H9 (cell line): Measurements from ENCODE around the gene SPATA18. TPM values are rescaled to one million over a fixed set of nuclear protein-coding genes. Genes with fewer than 3 reads are reported as not detected.

Experiments used
- DNase-seq: peaks from one replicate; pipeline ENCODE4 v3.0.0-alpha.2; 2017
- H2AFZ ChIP-seq: one replicate; pipeline ENCODE4 v1.6.1; 2013; ENCODE audit warnings: mild to moderate bottlenecking, low read length, control low read depth, moderate library complexity
- H2AK5ac ChIP-seq: 2 replicates; pipeline ENCODE4 v1.6.1; 2013; ENCODE audit warnings: low read length, control low read depth, mixed read lengths; ENCODE audit not compliant: insufficient read length
- H2BK120ac ChIP-seq: one replicate; pipeline ENCODE4 v1.6.1; 2013; ENCODE audit warnings: low read depth, mild to moderate bottlenecking, low read length, control low read depth, inconsistent platforms; ENCODE audit not compliant: poor library complexity, severe bottlenecking
- H2BK12ac ChIP-seq: 2 replicates; pipeline ENCODE4 v1.6.1; 2013; ENCODE audit warnings: low read length, control low read depth, mixed read lengths, low read depth; ENCODE audit not compliant: insufficient read length
- H2BK15ac ChIP-seq: 2 replicates; pipeline ENCODE4 v1.6.1; 2013; ENCODE audit warnings: low read depth, low read length, control low read depth
- H2BK20ac ChIP-seq: one replicate; pipeline ENCODE4 v1.6.1; 2013; ENCODE audit warnings: low read depth, mild to moderate bottlenecking, low read length, control low read depth, inconsistent platforms; ENCODE audit not compliant: poor library complexity, severe bottlenecking
- H2BK5ac ChIP-seq: 2 replicates; pipeline ENCODE4 v1.6.1; 2013; ENCODE audit warnings: low read length, control low read depth, mixed read lengths; ENCODE audit not compliant: insufficient read length
- H3K14ac ChIP-seq: 2 replicates; pipeline ENCODE4 v1.6.1; 2013; ENCODE audit warnings: low read length, control low read depth; ENCODE audit not compliant: insufficient read depth
- H3K18ac ChIP-seq: 2 replicates; pipeline ENCODE4 v1.6.1; 2013; ENCODE audit warnings: low read depth, mild to moderate bottlenecking, mixed read lengths, low read length, control low read depth; ENCODE audit not compliant: insufficient read length
- H3K23ac ChIP-seq: 2 replicates; pipeline ENCODE4 v1.6.1; 2013; ENCODE audit warnings: low read length, control low read depth, mixed read lengths, low read depth; ENCODE audit not compliant: insufficient read length
- H3K23me2 ChIP-seq: 2 replicates; pipeline ENCODE4 v1.6.1; 2013; ENCODE audit warnings: low read depth, mild to moderate bottlenecking, mixed read lengths, low read length, control low read depth; ENCODE audit not compliant: insufficient read length, poor library complexity, severe bottlenecking
- H3K27ac ChIP-seq: 2 replicates; pipeline ENCODE4 v1.5.1; 2013; ENCODE audit warnings: low read length, control low read depth, mixed read lengths, low read depth; ENCODE audit not compliant: insufficient read length
- H3K27me3 ChIP-seq: 2 replicates; pipeline ENCODE4 v1.6.1; 2013; ENCODE audit warnings: low read length, control low read depth, inconsistent platforms; ENCODE audit not compliant: insufficient read depth
- H3K4ac ChIP-seq: 2 replicates; pipeline ENCODE4 v1.6.1; 2013; ENCODE audit warnings: low read depth, mild to moderate bottlenecking, control low read depth, inconsistent platforms, low read length, moderate library complexity
- H3K4me1 ChIP-seq: 2 replicates; pipeline ENCODE4 v1.6.1; 2013; ENCODE audit warnings: low read length, control low read depth, inconsistent platforms; ENCODE audit not compliant: insufficient read depth
- H3K4me2 ChIP-seq: 2 replicates; pipeline ENCODE4 v1.6.1; 2013; ENCODE audit warnings: low read length, control low read depth, mixed read lengths; ENCODE audit not compliant: insufficient read length, insufficient read depth
- H3K56ac ChIP-seq: 2 replicates; pipeline ENCODE4 v1.6.1; 2013; ENCODE audit warnings: low read depth, mild to moderate bottlenecking, mixed read lengths, low read length, control low read depth; ENCODE audit not compliant: insufficient read length
- H3K79me1 ChIP-seq: 2 replicates; pipeline ENCODE4 v1.6.1; 2013; ENCODE audit warnings: low read depth, mild to moderate bottlenecking, moderate library complexity, low read length, control low read depth, inconsistent platforms; ENCODE audit not compliant: insufficient read depth, poor library complexity, severe bottlenecking
- H3K79me2 ChIP-seq: 2 replicates; pipeline ENCODE4 v1.6.1; 2013; ENCODE audit warnings: low read length, control low read depth, inconsistent platforms; ENCODE audit not compliant: insufficient read depth
- H3K9ac ChIP-seq: 2 replicates; pipeline ENCODE4 v1.6.1; 2013; ENCODE audit warnings: low read length, control low read depth, mixed read lengths; ENCODE audit not compliant: insufficient read length; ENCODE audit errors: extremely low read depth
- H3K9me3 ChIP-seq: one replicate; pipeline ENCODE4 v1.6.1; 2013; ENCODE audit warnings: low read depth, low read length, inconsistent platforms; ENCODE audit not compliant: control insufficient read depth
- H3T11ph ChIP-seq: one replicate; pipeline ENCODE4 v1.6.1; 2013; ENCODE audit warnings: mild to moderate bottlenecking, low read length, control low read depth, inconsistent platforms
- H4K20me1 ChIP-seq: one replicate; pipeline ENCODE4 v1.6.1; 2013; ENCODE audit not compliant: control insufficient read depth, insufficient read length, insufficient read depth
- H4K5ac ChIP-seq: 2 replicates; pipeline ENCODE4 v1.6.1; 2013; ENCODE audit warnings: low read depth, mild to moderate bottlenecking, mixed read lengths, low read length, control low read depth; ENCODE audit not compliant: insufficient read length
- H4K8ac ChIP-seq: replicated peaks from 2 replicates; pipeline ENCODE4 v1.6.1; 2013; ENCODE audit warnings: low read length, control low read depth, mixed read lengths, low read depth; ENCODE audit not compliant: insufficient read length
- H4K91ac ChIP-seq: 2 replicates; pipeline ENCODE4 v1.6.1; 2013; ENCODE audit warnings: low read depth, mild to moderate bottlenecking, moderate library complexity, mixed read lengths, low read length, control low read depth; ENCODE audit not compliant: insufficient read length
- H3K27ac Mint-ChIP-seq, 3 experiments: 2 replicates in 2 of 3; 3 replicates in 1 of 3; pipeline ENCODE4 v1.8.0; 2020 to 2021; ENCODE audit warnings: mixed read lengths in 3 of 3, mild to moderate bottlenecking in 1 of 3, moderate library complexity in 1 of 3
- H3K27me3 Mint-ChIP-seq: 2 replicates; pipeline ENCODE4 v1.8.0; 2021; ENCODE audit warnings: low read depth, mild to moderate bottlenecking, moderate library complexity, mixed read lengths
- H3K36me3 Mint-ChIP-seq, 3 experiments: 2 replicates in 2 of 3; 3 replicates in 1 of 3; pipeline ENCODE4 v1.8.0; 2020 to 2021; ENCODE audit warnings: low read depth in 3 of 3, mixed read lengths in 3 of 3; ENCODE audit not compliant: insufficient read depth in 1 of 3
- H3K4me1 Mint-ChIP-seq, 2 experiments: 2 replicates each; pipeline ENCODE4 v1.8.0; 2020; ENCODE audit warnings: mixed read lengths in 2 of 2
- H3K4me3 Mint-ChIP-seq, 2 experiments: 2 replicates in 1 of 2; 3 replicates in 1 of 2; pipeline ENCODE4 v1.8.0; 2020 to 2021; ENCODE audit warnings: mild to moderate bottlenecking in 2 of 2, mixed read lengths in 2 of 2, moderate library complexity in 1 of 2
- H3K9me3 Mint-ChIP-seq, 2 experiments: 2 replicates in 1 of 2; 3 replicates in 1 of 2; pipeline ENCODE4 v1.8.0; 2020; ENCODE audit warnings: mild to moderate bottlenecking in 2 of 2, mixed read lengths in 2 of 2, moderate library complexity in 1 of 2
- WGBS: extraction: QIAGEN DNeasy Blood & Tissue Kit; methylation state at CpG from one replicate; pipeline ENCODE4 v1.1.7; 2013; ENCODE audit warnings: missing lambda C conversion rate, low lambda C conversion rate, mixed read lengths; ENCODE audit not compliant: insufficient read length; ENCODE audit errors: extremely low coverage; 5-methylcytosine and 5-hydroxymethylcytosine counted together
- total RNA-seq: library from RNA; stranded (reverse); gene quantifications from 2 replicates; pipeline ENCODE4 v1.2.1, GENCODE V29; 2021
- TF ChIP-seq, protein P1 (sequence below): fragments of 200-600 bp; sonication (generic); conservative IDR thresholded peaks from 3 replicates; pipeline ENCODE4 v1.8.0; 2021; ENCODE audit warnings: antibody characterized with exemption, mild to moderate bottlenecking

The SPATA18 gene
- total RNA-seq, 1 experiment from 2014 or later = 3.9 TPM

- Mint-ChIP-seq H3K4me3 (no peak overlapping the region), H3K27ac (no peak overlapping the region), H3K27me3 (no peaks in the 10 kb centered on the region), H3K9me3 (peaks cover 0 to 3% of the 10 kb centered on the region in 2 experiments; a peak in 2 of 5 replicates), H3K4me1 (no peaks in the 10 kb centered on the region), H3K36me3 (no peaks in the 10 kb centered on the region)
- no peak overlapping the region for H2AFZ ChIP-seq
- H3K4me1 ChIP-seq = no peaks in the 10 kb centered on the region
- DNase-seq = no peak
- H2AK5ac ChIP-seq = no peak overlapping the region
- no peaks in the 10 kb centered on the region for H4K20me1 ChIP-seq
- no peak overlapping the region for H3T11ph ChIP-seq
- H3K79me1 ChIP-seq = no peaks in the 10 kb centered on the region
- H3K4ac ChIP-seq = no peak overlapping the region
- H3K18ac ChIP-seq = no peak overlapping the region
- no peak overlapping the region for H3K56ac ChIP-seq
- H4K5ac ChIP-seq = no peak overlapping the region
- no peak overlapping the region for H2BK12ac ChIP-seq
- H2BK5ac ChIP-seq = no peak overlapping the region
- no peak overlapping the region for H3K9ac ChIP-seq
- TF ChIP-seq, protein P1, sequence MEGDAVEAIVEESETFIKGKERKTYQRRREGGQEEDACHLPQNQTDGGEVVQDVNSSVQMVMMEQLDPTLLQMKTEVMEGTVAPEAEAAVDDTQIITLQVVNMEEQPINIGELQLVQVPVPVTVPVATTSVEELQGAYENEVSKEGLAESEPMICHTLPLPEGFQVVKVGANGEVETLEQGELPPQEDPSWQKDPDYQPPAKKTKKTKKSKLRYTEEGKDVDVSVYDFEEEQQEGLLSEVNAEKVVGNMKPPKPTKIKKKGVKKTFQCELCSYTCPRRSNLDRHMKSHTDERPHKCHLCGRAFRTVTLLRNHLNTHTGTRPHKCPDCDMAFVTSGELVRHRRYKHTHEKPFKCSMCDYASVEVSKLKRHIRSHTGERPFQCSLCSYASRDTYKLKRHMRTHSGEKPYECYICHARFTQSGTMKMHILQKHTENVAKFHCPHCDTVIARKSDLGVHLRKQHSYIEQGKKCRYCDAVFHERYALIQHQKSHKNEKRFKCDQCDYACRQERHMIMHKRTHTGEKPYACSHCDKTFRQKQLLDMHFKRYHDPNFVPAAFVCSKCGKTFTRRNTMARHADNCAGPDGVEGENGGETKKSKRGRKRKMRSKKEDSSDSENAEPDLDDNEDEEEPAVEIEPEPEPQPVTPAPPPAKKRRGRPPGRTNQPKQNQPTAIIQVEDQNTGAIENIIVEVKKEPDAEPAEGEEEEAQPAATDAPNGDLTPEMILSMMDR = no peak
- H2BK20ac ChIP-seq = no peak overlapping the region
- no peaks in the 10 kb centered on the region for H3K79me2 ChIP-seq
- WGBS = no CpG with 5 or more reads among the region's 1 CpG
- H4K91ac ChIP-seq = no peak overlapping the region
- H3K27me3 ChIP-seq = no peaks in the 10 kb centered on the region
- no peak overlapping the region for H3K14ac ChIP-seq
- no peaks in the 10 kb centered on the region for H3K23me2 ChIP-seq
- H3K4me2 ChIP-seq = no peak overlapping the region
- H3K23ac ChIP-seq = no peak overlapping the region
- no peak overlapping the region for H4K8ac ChIP-seq
- no peak overlapping the region for H3K27ac ChIP-seq
- H2BK120ac ChIP-seq = no peak overlapping the region
- H2BK15ac ChIP-seq = no peak overlapping the region
- H3K9me3 ChIP-seq = no peaks in the 10 kb centered on the region
These were observed 61.3 kb downstream of the SPATA18 start for GRCh38 chr4:52112411-52112810.
